ENCODE measurements around the gene NR2F1-AS1.

The NR2F1-AS1 gene

DNA sequence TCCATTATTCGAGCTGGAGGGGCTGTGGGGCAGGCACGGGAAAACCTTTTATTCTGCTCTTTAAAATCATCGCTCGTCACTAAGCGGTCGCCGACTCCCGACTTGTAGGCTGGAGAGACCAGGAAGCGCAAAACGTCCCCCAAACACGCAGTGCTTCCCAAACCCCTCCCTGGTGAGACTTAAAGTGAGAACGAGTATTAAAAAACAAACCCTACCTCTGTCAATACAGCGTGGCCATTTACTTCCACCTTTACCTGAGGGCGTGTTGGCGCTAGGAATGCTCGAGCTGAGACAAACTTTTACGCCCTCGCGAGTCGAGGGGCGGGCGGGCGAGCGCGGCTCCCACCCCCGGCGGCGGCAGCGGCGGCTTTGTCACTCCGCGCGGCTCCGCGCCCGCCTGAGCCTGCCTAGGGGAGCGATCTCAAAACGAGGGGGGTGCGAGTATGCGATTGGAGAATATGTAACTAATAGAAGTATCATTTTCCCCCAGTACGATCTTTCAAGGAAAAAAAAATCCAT is at the start of gene NR2F1-AS1:
Gene NR2F1-AS1, minus strand, starts transcription at position 293 of the 519 bp plus-strand sequence.
- peak; percentile 69 for DNase-seq

- DNase-seq, result no peak
Measured at GRCh38 chr5:93626801-93627200, 45.8 kb upstream of the NR2F1-AS1 start.

DNA sequence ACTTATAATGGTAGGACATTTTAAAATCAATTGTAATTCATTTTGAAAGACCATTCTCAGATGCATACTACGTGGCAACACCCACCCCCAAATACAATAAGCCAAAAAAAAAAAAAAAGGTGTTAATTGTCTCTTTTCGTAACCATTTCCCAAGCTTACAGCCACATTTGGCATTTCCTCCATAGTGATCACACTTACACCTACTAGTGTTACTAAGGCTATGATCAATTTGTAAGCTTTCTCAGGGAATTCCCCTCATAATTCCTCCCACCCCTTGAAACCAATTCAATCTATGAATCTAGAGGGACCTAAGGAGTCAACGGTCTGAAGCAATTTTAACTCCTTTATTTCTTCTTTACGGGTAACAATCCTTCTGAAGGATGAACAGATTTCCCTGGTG is 42.1 kb upstream of the NR2F1-AS1 start:
- no peak for DNase-seq

DNA sequence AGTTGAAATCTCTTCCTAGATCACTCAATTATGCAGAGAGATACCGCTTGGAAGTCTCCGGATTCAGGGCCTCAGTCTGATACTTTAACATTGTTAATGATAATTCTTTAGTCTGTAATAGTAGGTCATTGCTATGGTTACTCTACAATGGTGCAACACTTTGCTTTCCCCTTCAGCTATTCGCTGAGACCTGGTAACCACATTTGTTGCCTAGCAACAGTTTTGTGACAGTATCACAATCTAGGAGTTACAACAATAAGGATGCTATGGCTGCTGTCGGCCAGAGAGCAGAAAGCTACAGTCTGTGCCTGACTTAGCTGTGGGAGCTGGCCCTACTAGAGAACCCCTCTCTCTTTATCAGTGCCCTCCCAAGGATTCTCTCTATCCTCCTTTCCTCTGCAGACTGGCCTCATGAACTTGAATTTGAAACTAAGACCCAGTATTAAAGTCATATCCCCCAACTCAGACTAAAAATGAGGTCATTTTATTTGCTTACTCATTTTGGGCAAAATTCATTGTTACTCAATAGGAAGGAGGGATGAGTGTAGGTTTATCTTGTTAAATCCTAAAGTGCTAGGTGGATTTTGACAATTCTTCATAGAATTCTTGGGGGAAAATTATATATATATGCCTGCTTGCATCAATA is 41.3 kb upstream of the NR2F1-AS1 start:
- no peak for DNase-seq

- DNase-seq, result no peak
Measured at GRCh38 chr5:93621327-93621798, 40.3 kb upstream of the NR2F1-AS1 start.

DNA sequence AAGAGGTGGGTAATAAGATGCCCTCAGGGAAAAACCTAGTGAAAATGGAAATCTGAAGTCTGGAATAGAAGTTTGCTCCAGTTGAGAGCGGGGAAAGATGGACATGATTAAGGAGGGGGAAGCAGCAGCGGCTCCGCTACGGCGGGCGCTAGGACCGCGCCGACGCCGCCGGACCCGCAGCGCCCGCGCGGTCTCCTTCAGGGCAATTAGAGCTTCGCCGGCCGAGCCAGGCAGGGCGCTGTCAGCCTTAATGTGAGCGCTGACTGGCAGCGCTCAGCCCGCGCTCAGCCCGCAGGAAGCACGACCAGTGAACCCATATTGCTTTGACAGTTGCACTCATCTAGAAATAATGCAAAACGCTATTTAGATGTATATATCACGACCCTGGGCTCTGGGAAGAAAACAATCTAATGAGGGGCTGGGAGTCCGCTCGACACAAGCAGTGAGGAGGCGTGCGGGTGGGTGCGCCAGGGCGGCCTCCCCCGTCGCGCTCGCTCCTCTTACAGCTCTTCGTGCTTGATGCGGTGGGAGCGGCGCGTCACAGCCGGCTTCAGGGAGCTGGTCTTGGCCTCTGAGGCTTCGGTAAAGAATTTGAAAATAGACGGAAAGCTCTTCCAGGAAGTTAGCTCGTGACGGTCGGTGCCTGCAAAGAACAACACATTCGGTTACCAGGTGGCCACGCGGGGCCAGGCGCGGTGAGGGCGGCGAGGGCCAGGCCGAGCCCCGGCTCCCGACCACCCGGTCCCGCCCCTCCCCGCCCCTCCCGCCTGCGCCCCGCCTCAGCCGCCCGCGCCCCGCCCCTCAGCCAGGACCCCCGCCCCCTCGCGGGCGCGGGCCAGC is 39.7 kb upstream of the NR2F1-AS1 start:
- peak; percentile 77 for DNase-seq

GRCh38 chr5:93616538-93617174 is 35.6 kb upstream of the NR2F1-AS1 start:
- no peak for DNase-seq

DNA sequence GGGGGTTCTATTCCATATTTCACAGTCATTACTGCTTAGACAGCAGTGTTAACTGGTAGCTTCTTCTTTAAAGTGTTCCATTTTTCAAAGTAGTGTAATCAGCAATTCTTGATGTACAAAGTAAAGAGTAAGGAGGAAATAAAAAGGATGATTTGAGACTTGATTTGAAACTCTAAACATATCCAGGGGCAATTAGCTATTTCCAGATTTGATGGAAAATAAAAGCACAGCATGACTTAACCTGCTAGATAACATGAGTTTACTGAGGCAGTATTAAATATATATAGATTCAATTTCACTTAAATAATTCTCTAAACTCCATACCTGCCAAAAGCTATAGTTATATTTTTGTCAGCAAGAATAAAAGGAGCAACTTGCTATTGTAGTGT is 31.8 kb upstream of the NR2F1-AS1 start:
- no peak for DNase-seq

DNA sequence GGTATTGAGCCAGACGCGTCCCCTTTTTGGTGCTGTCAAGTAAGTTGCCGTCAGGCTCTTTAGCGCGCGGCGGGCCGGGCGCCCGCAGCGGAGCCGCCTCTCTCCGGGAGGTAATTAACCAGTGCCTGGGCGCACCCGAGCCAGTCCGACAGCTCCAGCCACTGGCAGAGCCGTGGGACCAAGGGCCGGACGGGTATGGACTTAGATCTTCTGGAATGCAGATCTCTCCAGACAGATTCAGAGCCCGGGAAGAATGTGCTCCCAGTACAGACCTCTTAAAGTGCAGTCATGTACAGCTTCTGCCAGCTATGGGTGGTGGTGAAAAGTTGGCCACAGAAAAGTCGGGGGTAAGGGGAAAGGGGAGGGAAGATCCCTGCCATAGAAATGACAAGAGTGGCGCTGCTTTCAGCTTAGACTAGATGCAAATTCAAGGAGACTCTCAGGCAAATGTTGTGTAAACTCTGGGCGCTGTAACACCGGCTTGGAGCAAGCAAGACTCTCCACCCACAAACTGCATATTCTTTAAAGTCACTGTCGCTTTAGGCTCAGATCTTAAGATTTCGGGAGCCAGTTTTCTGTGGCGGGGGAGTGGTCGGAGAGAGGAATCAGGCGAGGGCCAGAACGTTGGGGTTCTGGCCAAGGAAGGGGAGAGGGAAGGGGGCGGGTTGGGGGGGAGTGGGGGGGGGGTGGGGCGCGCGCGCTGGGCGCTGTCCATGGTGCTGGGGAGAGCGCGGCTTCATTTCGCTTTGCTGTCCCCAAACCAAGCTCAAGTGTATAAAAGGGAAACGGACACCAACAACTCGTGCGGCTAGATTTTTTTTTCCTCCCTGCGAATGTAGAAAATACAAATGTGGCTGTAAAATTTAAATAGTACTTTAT is 31.2 kb upstream of the NR2F1-AS1 start:
- no peak for DNase-seq

- DNase-seq, result no peak
Measured at GRCh38 chr5:93611273-93611975, 30.4 kb upstream of the NR2F1-AS1 start.

DNA sequence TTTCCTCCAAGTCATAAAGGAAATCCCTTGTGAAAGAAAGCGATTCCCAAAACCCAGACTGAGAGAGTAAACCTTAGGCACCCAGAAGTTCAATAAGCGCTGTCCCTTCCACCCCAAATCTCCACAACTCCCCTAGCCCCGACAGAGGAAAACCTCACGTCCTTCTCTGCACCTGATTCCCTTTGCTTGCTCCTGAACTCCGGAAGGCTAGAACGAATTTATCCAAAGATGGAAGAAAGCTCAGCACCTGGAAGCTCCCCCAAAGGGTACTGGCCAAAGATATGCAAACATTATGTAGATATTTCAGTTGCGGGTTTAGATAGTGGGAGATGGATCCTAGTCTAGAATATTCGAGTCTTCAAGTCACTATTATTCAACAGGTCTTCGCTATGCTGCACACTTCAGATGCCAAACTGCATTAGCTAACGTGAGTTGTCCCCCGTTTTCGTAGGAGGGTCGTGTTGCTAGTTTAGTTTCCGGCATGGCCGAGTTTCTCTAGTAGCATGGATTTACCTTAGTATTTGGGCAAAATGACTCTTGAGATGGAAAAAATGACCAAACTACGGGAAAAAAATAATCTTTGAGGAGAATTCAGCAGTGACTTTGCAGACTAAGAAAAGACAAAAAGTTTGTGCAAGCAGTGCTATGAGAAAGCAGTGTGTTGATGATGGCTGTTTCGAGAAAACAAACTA is 29.7 kb upstream of the NR2F1-AS1 start:
- DNase-seq, result no peak

DNA sequence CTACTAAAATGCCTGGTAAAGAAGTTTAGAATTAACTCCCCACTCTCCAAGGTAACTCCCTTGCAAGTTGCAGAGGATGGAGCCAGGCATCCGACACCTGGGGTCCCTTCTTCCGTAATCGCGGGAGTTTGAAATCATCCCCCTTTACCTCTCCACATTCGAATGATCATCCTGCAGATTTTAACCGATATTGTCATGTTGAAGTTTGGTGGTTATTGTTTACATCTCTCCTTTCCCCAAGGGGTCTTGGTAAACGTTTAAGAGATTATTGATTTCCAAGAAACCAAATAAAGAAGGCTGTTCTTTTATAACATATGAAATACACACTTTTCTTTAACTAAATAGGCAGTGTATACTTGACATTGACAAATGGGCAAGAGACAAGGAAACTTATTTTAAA is 28.7 kb upstream of the NR2F1-AS1 start:
- DNase-seq, result no peak

DNA sequence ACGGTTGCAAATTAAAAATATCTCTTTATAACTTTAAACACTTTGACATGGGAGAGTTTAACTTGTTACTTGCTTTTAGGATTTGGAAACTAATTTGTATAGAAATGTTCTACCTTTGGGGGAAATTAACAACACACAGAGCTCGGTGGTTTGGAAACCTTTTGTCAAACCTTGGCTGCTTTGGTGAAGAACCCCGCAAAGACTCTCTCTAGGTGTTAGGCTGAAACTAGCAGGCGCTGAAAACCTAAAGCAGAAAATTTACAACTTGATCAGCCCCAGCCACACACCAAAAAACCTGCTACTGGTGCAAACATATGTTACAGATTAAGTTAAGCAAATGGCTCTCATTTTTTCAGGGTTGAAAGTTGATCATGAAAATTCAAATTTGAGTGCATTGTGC is 27.8 kb upstream of the NR2F1-AS1 start:
- no peak for DNase-seq

- no peak for DNase-seq
Measured at GRCh38 chr5:93607367-93608258, 26.6 kb upstream of the NR2F1-AS1 start.

DNA sequence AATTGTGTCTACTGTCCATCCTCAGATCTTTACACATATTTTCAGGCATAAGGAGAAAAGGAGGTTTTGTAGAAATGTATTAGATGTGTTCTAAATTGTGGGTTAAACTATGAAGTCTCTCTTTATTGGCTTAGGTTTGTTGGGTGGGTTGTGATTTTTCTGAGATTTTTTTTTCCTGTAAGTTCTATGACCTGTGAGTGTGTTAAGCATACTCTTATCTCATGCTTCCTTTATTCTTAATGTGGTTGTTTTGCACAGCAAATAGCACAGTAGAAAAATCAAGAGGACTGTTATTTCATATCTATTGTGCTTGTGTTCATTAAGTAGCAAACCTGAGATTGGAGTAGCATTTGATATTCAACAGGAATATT is 25.3 kb upstream of the NR2F1-AS1 start:
- no peak for DNase-seq

DNA sequence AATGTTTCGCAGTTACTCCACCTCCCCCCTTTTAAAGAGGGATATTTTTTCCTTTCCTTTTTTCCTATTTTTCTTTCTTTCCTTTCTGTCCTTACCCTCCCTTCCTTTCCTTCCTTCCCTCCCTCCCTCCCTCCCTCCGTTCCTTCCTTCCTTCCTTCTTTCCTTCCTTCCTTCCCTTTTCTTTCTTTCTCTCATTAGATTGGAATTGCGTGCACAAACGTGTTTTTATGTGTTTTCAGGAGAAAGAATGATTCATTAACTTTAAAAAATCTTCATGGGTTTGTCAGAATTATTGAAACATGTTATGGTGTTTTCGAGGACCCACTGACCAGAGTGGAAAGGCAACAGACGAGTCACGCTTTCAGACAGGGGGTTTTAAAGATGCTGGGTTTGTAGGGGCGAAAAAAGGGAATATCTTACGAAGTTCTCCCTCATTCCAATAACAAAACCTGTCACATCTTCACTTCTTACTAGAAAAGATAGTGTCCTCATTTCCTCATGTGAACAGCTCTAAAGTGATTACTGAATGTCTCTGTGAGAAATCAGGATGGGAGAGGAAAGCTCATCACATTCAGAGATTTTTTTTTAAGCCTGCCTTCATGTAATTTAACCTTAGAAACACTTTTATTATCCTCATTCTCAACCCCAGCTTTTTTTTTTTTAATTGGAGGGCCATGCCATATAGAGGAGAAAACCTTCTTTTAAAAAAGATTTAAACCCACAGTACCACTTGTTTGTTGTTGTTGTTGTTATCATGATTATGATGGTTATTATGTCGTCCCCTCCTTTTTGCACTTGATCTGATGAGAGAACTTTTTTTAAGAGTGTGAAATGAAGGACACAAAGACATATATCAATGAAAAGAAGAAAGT is 23.9 kb upstream of the NR2F1-AS1 start:
- no peak for DNase-seq

DNA sequence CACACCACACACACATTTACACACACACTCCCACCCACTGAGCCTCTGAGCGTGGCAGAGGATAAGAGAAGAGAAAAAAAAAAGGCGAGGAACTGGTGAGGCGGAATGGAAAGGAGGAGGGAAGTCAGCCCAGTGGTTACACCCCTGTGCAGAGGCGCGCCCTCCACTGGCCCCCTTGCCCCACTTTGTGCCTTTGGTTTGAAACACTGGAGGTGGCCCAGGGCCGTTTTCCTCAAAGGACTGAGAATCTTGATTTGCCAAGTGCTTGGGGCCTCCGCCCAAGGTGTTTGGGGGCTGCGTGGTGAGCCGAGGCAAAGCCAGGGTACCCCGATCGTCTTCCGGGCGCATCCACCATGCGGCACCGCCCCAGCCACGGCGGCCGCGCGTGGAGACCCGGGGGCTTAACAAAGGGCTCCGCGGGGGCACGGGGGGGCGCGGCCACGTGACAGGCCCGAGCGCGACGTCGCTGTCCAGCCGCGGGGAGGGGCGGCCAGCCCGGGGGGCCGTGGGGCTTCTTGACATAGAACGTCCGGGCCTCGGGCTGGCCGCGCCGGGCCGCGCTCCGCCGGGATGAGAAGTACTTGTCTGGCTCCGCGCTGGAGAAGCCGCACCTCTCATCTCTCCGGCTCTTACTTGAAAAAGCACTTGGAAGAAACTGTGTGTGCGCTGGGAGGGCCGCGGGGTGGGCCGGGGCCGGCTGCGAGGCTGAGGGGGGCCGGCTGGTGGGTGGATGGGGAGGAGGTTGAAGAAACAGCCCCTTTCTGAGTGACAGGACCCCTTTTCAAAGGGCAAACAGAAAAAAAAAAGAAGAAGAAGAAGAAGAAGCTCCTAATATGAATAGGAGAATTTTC is 23.0 kb upstream of the NR2F1-AS1 start:
- no peak for DNase-seq

GRCh38 chr5:93603078-93603792 is 22.2 kb upstream of the NR2F1-AS1 start:
- no peak for DNase-seq
